CD4-positive, alpha-beta T cell (primary cell): Measurements from ENCODE around the gene SPAG9. TPM values are rescaled to one million over a fixed set of nuclear protein-coding genes. Genes with fewer than 3 reads are reported as not detected.

ENCODE experiments used
- ATAC-seq: fragments of 200-7000 bp; cut with Tn5 transposase; one replicate; pipeline ENCODE4 v1.10.0; 2022; ENCODE audit warnings: mild to moderate bottlenecking; ENCODE audit not compliant: poor library complexity
- CTCF ChIA-PET: fragments of 350-600 bp; sonication (Branson Sonifier 250); formaldehyde crosslinking; loops from one replicate; lab custom pipeline; 2021; ENCODE audit warnings: antibody characterized with exemption, inconsistent platforms; lab: Charles Lee
- POLR2A ChIA-PET: fragments of 350-600 bp; sonication (Branson Sonifier 250); formaldehyde crosslinking; loops from one replicate; lab custom pipeline; 2021; ENCODE audit warnings: antibody characterized with exemption, inconsistent platforms; lab: Charles Lee
- DNase-seq, 14 experiments: peaks; one replicate each; pipeline ENCODE4 v3.0.0-alpha.2; 2013 to 2020; ENCODE audit warnings: mixed read lengths in 2 of 14
- H3K27ac ChIP-seq, 2 donors: one replicate each; pipeline versions ENCODE4 v1.5.1 to v1.7.0; 2013; ENCODE audit warnings: low read length in 2 of 2, low read depth in 1 of 2, mild to moderate bottlenecking in 1 of 2
- H3K27me3 ChIP-seq, 2 experiments: 1 replicate in 1 of 2; 2 replicates in 1 of 2; pipeline versions ENCODE4 v1.6.1 to v1.7.0; 2013; ENCODE audit warnings: low read length in 2 of 2, control low read depth in 1 of 2, mild to moderate bottlenecking in 1 of 2, moderate library complexity in 1 of 2; ENCODE audit not compliant: insufficient read depth in 2 of 2, control insufficient read depth in 1 of 2
- H3K36me3 ChIP-seq: one replicate; pipeline ENCODE4 v1.6.1; 2013; ENCODE audit warnings: low read length, control low read depth; ENCODE audit not compliant: insufficient read depth
- H3K4me1 ChIP-seq: one replicate; pipeline ENCODE4 v1.6.1; 2013; ENCODE audit warnings: low read length, control low read depth; ENCODE audit not compliant: insufficient read depth
- H3K4me3 ChIP-seq: one replicate; pipeline ENCODE4 v1.5.1; 2013; ENCODE audit warnings: mild to moderate bottlenecking, low read length, moderate library complexity
- H3K9me3 ChIP-seq, 2 experiments: 1 replicate in 1 of 2; 2 replicates in 1 of 2; pipeline versions ENCODE4 v1.6.1 to v1.7.0; 2013; ENCODE audit warnings: low read length in 2 of 2, mild to moderate bottlenecking in 2 of 2, control low read depth in 1 of 2, moderate library complexity in 1 of 2; ENCODE audit not compliant: control insufficient read depth in 1 of 2, insufficient read depth in 1 of 2
- H3K27ac Mint-ChIP-seq: one replicate; pipeline ENCODE4 v1.8.0; 2020; ENCODE audit warnings: mixed read lengths
- H3K27me3 Mint-ChIP-seq: one replicate; pipeline ENCODE4 v1.8.0; 2021; ENCODE audit warnings: mixed read lengths
- H3K36me3 Mint-ChIP-seq: one replicate; pipeline ENCODE4 v1.8.0; 2021; ENCODE audit warnings: low read depth, mixed read lengths
- H3K4me1 Mint-ChIP-seq: one replicate; pipeline ENCODE4 v1.8.0; 2021; ENCODE audit warnings: low read depth, mixed read lengths
- H3K4me3 Mint-ChIP-seq: one replicate; pipeline ENCODE4 v1.8.0; 2020; ENCODE audit warnings: mild to moderate bottlenecking, mixed read lengths
- H3K9me3 Mint-ChIP-seq: one replicate; pipeline ENCODE4 v1.8.0; 2020; ENCODE audit warnings: mixed read lengths
- intact Hi-C, 2 experiments: fragments of 100-400 bp; cut with DNase I in 1 of 2; cut with micrococcal nuclease in 1 of 2; formaldehyde crosslinking; loops; one replicate each; pipeline versions ENCODE4 v1.15.1 to v1.9.0; 2023 to 2025; cut with DNase I, micrococcal nuclease
- total RNA-seq, 174 experiments: library from RNA in 2 of 174; stranded (reverse) in 2 of 174; gene quantifications; one replicate each; pipeline ENCODE4 v1.2.3 and lab custom pipeline; 2021 to 2026
- TF ChIP-seq, protein P1 (sequence below): fragments of 200-600 bp; IDR thresholded peaks from one replicate; pipeline ENCODE4 v1.8.0; 2022; ENCODE audit warnings: antibody characterized with exemption, mild to moderate bottlenecking

Gene SPAG9
- total RNA-seq, 2 experiments from 2014 or later: 60.2 to 64.6 TPM

DNA sequence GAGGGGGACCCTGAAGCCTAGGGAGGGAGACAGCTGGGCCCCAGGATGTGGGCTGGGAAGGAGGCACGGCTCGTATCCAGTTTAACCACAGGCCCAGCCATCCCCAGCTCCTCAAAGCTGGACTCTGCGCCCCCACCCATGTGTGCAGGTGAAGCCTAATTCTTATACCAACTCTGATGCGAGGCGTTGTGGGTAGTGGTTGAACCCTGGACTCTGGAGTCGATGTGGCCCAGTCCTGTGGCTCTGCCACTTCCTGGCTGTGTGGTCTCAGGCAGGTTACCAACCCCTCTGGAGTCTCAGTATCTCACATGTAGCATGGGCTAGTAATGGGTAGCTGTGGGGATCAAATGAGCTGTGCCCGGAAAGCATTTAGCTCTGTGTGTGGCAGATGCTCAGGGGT, 194.1 kb downstream of the SPAG9 start:
- ChIA-PET POLR2A (interaction anchor here (1.3 to 3.7 kb wide), 2 partner anchors 60 to 62 kb away, joined by 3 to 41 read pairs; partner anchors contain the start of gene TOB1), CTCF (interaction anchor here (1.0 kb wide), 1 partner anchor 10 kb away, joined by 3 read pairs; no protein-coding TSS in a partner anchor)
- DNase-seq: peak in 1 of 14 experiments; percentile 51
- intact Hi-C loops: no loop called here
- H3K4me3 Mint-ChIP-seq: no peak overlapping the region
- no peaks in the 10 kb centered on the region for H3K27me3 Mint-ChIP-seq
- ATAC-seq: no peak
- H3K27me3 ChIP-seq: no peaks in the 10 kb centered on the region
- H3K9me3 Mint-ChIP-seq: no peaks in the 10 kb centered on the region
- H3K4me3 ChIP-seq: no peak overlapping the region
- H3K9me3 ChIP-seq: no peaks in the 10 kb centered on the region
- peaks cover 37% of the 10 kb centered on the region for H3K4me1 Mint-ChIP-seq
- TF ChIP-seq, protein P1, sequence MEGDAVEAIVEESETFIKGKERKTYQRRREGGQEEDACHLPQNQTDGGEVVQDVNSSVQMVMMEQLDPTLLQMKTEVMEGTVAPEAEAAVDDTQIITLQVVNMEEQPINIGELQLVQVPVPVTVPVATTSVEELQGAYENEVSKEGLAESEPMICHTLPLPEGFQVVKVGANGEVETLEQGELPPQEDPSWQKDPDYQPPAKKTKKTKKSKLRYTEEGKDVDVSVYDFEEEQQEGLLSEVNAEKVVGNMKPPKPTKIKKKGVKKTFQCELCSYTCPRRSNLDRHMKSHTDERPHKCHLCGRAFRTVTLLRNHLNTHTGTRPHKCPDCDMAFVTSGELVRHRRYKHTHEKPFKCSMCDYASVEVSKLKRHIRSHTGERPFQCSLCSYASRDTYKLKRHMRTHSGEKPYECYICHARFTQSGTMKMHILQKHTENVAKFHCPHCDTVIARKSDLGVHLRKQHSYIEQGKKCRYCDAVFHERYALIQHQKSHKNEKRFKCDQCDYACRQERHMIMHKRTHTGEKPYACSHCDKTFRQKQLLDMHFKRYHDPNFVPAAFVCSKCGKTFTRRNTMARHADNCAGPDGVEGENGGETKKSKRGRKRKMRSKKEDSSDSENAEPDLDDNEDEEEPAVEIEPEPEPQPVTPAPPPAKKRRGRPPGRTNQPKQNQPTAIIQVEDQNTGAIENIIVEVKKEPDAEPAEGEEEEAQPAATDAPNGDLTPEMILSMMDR: no peak
- H3K27ac ChIP-seq: no peak overlapping the region
- peaks cover 53% of the 10 kb centered on the region for H3K4me1 ChIP-seq
- H3K27ac Mint-ChIP-seq: no peak overlapping the region
- no peaks in the 10 kb centered on the region for H3K36me3 Mint-ChIP-seq
- no peaks in the 10 kb centered on the region for H3K36me3 ChIP-seq

GRCh38 chr17:50925296-50925891, 195.3 kb downstream of the SPAG9 start:
- TF ChIP-seq, protein P1: no peak
- Mint-ChIP-seq H3K4me3 (no peak overlapping the region), H3K9me3 (no peaks in the 10 kb centered on the region), H3K27me3 (no peaks in the 10 kb centered on the region), H3K4me1 (peaks cover 33% of the 10 kb centered on the region), H3K27ac (no peak overlapping the region), H3K36me3 (no peaks in the 10 kb centered on the region)
- no peaks in the 10 kb centered on the region for H3K9me3 ChIP-seq
- no peak overlapping the region for H3K4me3 ChIP-seq
- CTCF ChIA-PET: interaction anchor here (1.1 kb wide), 1 partner anchor 74 kb away, joined by 3 read pairs; no protein-coding TSS in a partner anchor
- no peak overlapping the region for H3K27ac ChIP-seq
- H3K36me3 ChIP-seq: no peaks in the 10 kb centered on the region
- intact Hi-C loops: no loop called here
- H3K27me3 ChIP-seq: no peaks in the 10 kb centered on the region
- no peak for DNase-seq
- peaks cover 42% of the 10 kb centered on the region for H3K4me1 ChIP-seq
- POLR2A ChIA-PET: interaction anchor here (1.1 to 3.7 kb wide), 2 partner anchors 10 to 59 kb away, joined by 4 to 41 read pairs; partner anchors contain the start of gene TOB1
- no peak for ATAC-seq

GRCh38 chr17:50924800-50925199, 195.9 kb downstream of the SPAG9 start:
- POLR2A ChIA-PET: interaction anchor here (1.1 kb wide), 1 partner anchor 11 kb away, joined by 4 read pairs; no protein-coding TSS in a partner anchor
- intact Hi-C loops: no loop called here

More at GRCh38 chr17:50924800-50925199, 195.9 kb downstream of the SPAG9 start:
- H3K9me3 ChIP-seq: no peaks in the 10 kb centered on the region
- no peak overlapping the region for H3K27ac Mint-ChIP-seq
- ATAC-seq (no peak), DNase-seq (no peak)
- peaks cover 43% of the 10 kb centered on the region for H3K4me1 ChIP-seq
- no peaks in the 10 kb centered on the region for H3K27me3 Mint-ChIP-seq
- no peak overlapping the region for H3K4me3 Mint-ChIP-seq
- H3K36me3 ChIP-seq: no peaks in the 10 kb centered on the region
- no peaks in the 10 kb centered on the region for H3K9me3 Mint-ChIP-seq
- H3K36me3 Mint-ChIP-seq: no peaks in the 10 kb centered on the region
- TF ChIP-seq, protein P1: no peak
- H3K4me3 ChIP-seq: no peak overlapping the region
- H3K27ac ChIP-seq: no peak overlapping the region
- no peaks in the 10 kb centered on the region for H3K27me3 ChIP-seq
- CTCF ChIA-PET: interaction anchor here (1.1 kb wide), 1 partner anchor 73 kb away, joined by 3 read pairs; no protein-coding TSS in a partner anchor
- peaks cover 33% of the 10 kb centered on the region for H3K4me1 Mint-ChIP-seq
